Hematopoietic multipotent progenitor cell (in vitro differentiated cells): ENCODE results near the gene LRRC51. TPM values are rescaled to one million over a fixed set of nuclear protein-coding genes. Genes with fewer than 3 reads are reported as not detected.
"Not testable (repeated sequence)": the region's sequence is repeated elsewhere in the genome, so short reads cannot be mapped to it uniquely, and the experiment has no call there.

Experiments
- DNase-seq, 3 donors: peaks; one replicate each; pipeline ENCODE4 v3.0.0-alpha.2; 2011 to 2015; ENCODE audit warnings: low read depth in 2 of 3, low spot score in 2 of 3
- total RNA-seq: library from RNA; depleted of rRNA; stranded (reverse); fragments of >200 nt; gene quantifications from one replicate; pipeline ENCODE4 v1.2.3, GENCODE V29; 2012

The LRRC51 gene
- total RNA-seq, 1 donor, result 2.7 TPM

- no peak for DNase-seq
Observed at GRCh38 chr11:72103754-72104167, 23.1 kb downstream of the LRRC51 start.

GRCh38 chr11:72105888-72106287 lies 25.2 kb downstream of the LRRC51 start, which contains the start of gene TOMT:
TOMT (plus strand) TSS chr11:72105924; CDS start chr11:72105952, 28 bp downstream.
- no peak for DNase-seq

DNA sequence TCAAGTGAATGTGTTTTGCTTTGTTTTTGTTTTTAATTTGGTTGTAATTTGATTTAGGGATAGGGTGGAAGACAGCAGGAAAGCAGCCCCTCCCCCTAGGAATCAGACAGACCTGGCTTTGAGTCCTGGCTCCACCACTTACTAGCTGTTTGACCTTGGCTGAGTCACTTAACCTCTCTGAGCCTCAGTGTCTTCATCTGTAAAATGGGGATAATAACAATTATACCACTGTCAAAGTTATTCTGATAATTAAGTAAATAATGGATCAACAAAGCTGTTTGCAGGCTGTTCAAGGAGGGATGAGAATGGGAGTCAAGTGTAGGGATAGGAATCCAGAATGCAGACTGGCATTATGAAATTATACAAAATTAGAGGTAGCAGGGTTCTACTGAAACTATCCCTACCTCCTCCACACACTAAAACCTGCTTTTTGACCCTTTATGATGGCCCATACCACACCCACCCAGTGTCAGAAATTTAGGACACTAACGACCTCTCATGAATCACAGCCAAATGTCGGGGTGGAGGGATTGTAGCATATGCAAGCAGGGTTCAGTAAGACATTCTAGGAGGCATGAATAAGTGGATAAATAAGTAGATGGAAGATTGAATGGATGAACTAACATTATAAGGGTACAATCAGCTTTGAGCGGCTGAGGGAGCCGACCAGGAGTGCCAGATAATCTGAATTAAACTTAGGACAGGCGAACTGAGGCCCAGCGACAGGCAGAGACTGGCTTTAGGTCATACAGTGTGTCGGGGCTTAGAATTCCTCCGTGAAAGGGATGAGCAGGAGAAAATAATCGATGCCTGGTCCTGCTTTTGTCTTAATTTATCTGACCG lies 30.9 kb downstream of the LRRC51 start:
- DNase-seq, result no peak

DNA sequence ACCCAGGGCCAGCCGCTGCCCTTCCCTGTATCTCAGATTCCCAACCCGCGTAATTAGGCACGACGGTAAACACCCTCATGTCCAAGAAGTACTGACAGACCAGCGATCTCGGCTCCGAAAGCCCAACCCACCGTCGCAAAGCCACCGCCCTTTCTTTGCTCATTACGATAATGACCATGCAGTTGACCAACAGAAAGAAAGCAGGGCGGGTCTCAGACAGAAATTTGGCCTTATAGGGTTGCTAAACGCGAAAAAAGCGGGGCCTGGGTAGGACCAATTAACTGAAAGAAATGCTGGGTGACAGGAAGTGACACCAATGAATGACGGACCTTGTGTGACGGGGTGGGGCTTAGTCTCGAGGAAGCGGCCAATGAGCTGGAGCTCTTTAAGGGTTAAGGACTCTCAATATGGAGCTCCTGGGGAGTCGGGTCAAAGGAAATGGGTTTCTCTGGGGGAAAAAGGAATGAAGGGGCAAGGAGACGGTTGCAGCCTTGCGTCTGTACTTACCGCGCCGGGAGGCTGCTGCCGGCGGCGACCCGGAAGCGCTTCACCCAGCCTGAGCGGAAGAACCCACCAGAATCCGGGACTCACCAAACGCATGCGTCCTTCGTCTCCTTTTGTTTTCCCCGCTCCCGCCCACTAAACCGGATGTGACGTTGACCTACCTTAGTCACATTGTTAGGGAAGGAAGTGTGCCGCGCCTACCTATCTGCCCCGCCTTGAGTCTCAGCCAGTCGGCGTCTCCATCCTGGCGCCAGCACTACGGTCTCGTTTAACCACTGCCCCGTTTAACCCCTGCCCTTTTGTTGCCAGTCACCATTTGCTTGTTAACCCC lies 31.7 kb downstream of the LRRC51 start, which contains the start of gene ANAPC15:
Gene ANAPC15 (minus strand): TSS at position 553 of the 835 bp plus-strand sequence. CDS start 1,419 bp downstream, outside the sequence.
- DNase-seq, result peak; percentile 92 to 100 (median 99)

GRCh38 chr11:72112978-72113808 lies 32.5 kb downstream of the LRRC51 start:
- no peak for DNase-seq

- no peak for DNase-seq
Observed at GRCh38 chr11:72114570-72114969, 33.9 kb downstream of the LRRC51 start.

- no peak for DNase-seq
Observed at GRCh38 chr11:72116019-72116755, 35.5 kb downstream of the LRRC51 start.

DNA sequence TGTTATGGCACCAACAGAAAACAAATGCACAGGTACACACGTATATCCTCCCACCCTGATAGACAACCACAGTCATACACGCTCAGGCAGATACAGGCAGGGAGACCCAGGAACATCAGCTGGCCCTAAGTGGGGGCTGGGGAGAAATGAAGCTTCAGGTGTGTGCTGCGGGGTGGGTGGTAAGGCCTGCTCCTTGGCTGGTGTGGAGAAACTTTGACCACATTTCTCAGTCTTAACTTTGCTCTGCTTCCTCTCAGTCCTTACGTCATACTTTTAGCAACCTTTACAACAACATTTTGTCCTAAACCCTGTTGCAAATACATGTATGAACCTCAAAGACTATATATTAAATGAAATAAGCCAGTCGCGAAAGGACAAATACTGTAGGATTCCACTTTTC lies 38.5 kb downstream of the LRRC51 start:
- DNase-seq, result no peak

- no peak for DNase-seq
Observed at GRCh38 chr11:72120930-72121329, 40.3 kb downstream of the LRRC51 start.

DNA sequence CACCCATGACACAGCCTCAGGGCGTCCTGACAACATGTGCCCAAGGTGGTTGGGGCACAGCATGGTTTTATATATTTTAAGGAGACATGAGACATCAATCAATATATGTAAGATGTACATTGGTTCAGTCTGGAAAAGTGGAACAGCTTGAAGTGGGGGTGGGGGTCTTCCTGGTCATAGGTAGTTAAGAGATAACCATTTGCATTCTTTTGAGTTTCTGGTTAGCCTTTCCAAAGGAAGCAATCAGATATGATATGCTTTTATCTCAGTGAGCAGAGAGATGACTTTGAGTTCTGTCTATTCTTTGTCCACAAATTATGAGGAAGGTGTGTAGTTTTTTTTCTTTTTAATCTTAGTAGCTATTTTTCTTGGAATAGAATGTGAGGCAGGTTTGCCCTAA lies 42.0 kb downstream of the LRRC51 start:
- DNase-seq, result no peak

- DNase-seq, result no peak
Observed at GRCh38 chr11:72123117-72123653, 42.5 kb downstream of the LRRC51 start.

DNA sequence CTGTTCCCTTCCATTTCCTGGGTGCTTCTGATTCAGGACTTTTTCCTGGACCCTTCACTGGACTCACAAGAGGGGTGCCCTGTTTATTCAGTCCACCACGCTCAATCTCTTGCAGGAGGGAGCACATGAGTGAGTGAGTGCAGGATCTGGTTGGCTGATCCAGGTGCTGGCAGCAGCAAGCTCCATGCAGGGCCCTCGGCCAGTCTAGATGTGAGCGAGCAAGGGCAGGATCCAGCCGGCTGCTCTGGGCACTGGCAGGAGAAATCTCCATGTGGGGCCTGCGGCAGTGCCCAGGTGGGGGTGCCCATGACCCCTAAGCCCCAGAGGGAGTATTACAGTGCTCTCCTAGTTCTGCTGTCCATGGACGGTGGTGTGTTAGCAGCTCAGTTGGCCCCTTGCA lies 43.4 kb downstream of the LRRC51 start:
- DNase-seq, result no peak

- DNase-seq, result no peak
Observed at GRCh38 chr11:72125956-72126355, 45.3 kb downstream of the LRRC51 start.

DNA sequence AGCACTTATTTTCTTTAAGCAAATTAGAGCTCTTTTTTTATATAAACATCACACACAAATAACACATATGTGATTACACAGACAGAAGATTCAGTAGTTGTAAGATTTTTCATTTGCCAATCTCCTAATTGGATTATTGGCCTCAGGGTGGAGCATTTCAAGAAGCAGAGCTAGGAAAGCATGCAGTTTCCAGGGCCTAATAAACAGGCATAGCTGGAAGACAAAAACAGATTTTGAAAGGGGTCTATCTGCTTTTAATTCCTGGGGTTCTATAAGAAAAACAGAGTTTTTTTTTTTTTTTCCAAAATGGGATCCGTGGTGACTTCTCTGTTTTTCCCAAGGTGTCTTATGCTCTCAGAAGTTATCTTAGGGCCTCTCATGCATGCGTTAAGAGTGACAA lies 47.3 kb downstream of the LRRC51 start:
- DNase-seq, result no peak

GRCh38 chr11:72129381-72129780 lies 48.7 kb downstream of the LRRC51 start:
- DNase-seq, result no peak

GRCh38 chr11:72132646-72133045 lies 52.0 kb downstream of the LRRC51 start:
- peak in 1 of 3 donors; percentile 8 for DNase-seq

- not testable (repeated sequence) for DNase-seq
Observed at GRCh38 chr11:72135473-72135872, 54.8 kb downstream of the LRRC51 start, which contains the start of gene FOLR3. FOLR3 (plus strand) TSS chr11:72135725; CDS start chr11:72135953, 228 bp downstream.

DNA sequence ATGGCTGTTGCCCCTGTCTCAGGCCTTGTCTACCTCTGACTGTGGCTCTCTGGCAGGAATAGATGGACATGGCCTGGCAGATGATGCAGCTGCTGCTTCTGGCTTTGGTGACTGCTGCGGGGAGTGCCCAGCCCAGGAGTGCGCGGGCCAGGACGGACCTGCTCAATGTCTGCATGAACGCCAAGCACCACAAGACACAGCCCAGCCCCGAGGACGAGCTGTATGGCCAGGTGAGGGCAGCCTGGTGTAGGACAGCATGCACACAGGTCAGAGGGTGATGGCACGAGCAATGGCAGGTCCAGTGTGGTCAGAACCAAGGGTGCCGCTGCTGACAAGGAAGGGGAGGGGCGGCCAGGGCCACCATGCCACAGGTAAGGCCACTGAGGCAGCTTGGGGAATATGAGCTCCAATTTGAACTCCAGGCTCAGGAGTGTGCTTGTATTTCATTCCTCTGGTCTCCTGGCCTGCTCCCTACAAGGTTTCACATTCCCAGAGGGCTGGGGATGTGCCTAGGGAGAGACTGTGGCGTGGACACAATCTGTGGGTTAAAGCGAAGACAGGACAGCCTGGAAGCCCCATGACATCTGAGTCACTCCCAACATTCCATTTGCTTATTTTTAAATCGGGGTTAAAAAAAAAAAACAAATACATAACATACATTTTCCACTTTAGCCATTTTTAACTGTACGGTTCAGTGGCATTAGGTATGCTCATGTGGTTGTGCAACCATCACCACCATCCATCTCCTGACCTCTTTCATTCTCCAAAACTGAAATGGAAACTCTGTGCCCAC lies 55.4 kb downstream of the LRRC51 start:
- no peak for DNase-seq
